Mesendoderm (in vitro differentiated cells): ENCODE measurements around the gene SMYD3.

Experiments used
- DNase-seq: peaks from one replicate; pipeline ENCODE4 v3.0.0; 2013
- H2AK5ac ChIP-seq: 2 replicates; pipeline ENCODE4 v1.6.1; 2013; ENCODE audit warnings: low read length, inconsistent platforms
- H2BK120ac ChIP-seq: 2 replicates; pipeline ENCODE4 v1.6.1; 2013; ENCODE audit warnings: low read depth, mild to moderate bottlenecking, low read length, moderate library complexity, mixed read lengths
- H2BK15ac ChIP-seq: replicated peaks from 2 replicates; pipeline ENCODE4 v1.6.1; 2013; ENCODE audit warnings: low read depth, mild to moderate bottlenecking, moderate library complexity
- H2BK5ac ChIP-seq: 2 replicates; pipeline ENCODE4 v1.6.1; 2013; ENCODE audit warnings: low read length, inconsistent platforms
- H3K18ac ChIP-seq: 2 replicates; pipeline ENCODE4 v1.6.1; 2013; ENCODE audit warnings: mild to moderate bottlenecking, low read length, mixed read lengths
- H3K23ac ChIP-seq: one replicate; pipeline ENCODE4 v1.6.1; 2013; ENCODE audit warnings: low read length
- H3K27ac ChIP-seq: 2 replicates; pipeline ENCODE4 v1.5.1; 2013; ENCODE audit warnings: low read depth, mild to moderate bottlenecking, inconsistent platforms, low read length, moderate library complexity
- H3K27me3 ChIP-seq: 2 replicates; pipeline ENCODE4 v1.6.1; 2013; ENCODE audit warnings: low read length, control low read depth, mild to moderate bottlenecking, inconsistent platforms; ENCODE audit not compliant: insufficient read depth, poor library complexity
- H3K36me3 ChIP-seq: 2 replicates; pipeline ENCODE4 v1.6.1; 2013; ENCODE audit warnings: low read length, inconsistent platforms; ENCODE audit not compliant: control insufficient read depth, insufficient read depth
- H3K4ac ChIP-seq: one replicate; pipeline ENCODE4 v1.6.1; 2013; ENCODE audit warnings: low read depth, mild to moderate bottlenecking, low read length, moderate library complexity
- H3K4me1 ChIP-seq: 2 replicates; pipeline ENCODE4 v1.6.1; 2013; ENCODE audit warnings: low read depth, low read length, inconsistent platforms; ENCODE audit not compliant: control insufficient read depth
- H3K4me2 ChIP-seq: 2 replicates; pipeline ENCODE4 v1.6.1; 2013; ENCODE audit warnings: low read length
- H3K4me3 ChIP-seq: 2 replicates; pipeline ENCODE4 v1.5.1; 2013; ENCODE audit warnings: mild to moderate bottlenecking, low read length
- H3K56ac ChIP-seq: one replicate; pipeline ENCODE4 v1.6.1; 2013; ENCODE audit warnings: low read length
- H3K79me1 ChIP-seq: 2 replicates; pipeline ENCODE4 v1.6.1; 2013; ENCODE audit warnings: low read length, inconsistent platforms
- H3K79me2 ChIP-seq: 2 replicates; pipeline ENCODE4 v1.6.1; 2013; ENCODE audit warnings: mild to moderate bottlenecking, low read length; ENCODE audit not compliant: control insufficient read depth, insufficient read depth
- H3K9ac ChIP-seq: 2 replicates; pipeline ENCODE4 v1.6.1; 2013; ENCODE audit warnings: low read length, inconsistent platforms
- H4K5ac ChIP-seq: one replicate; pipeline ENCODE4 v1.6.1; 2013; ENCODE audit warnings: low read length
- H4K8ac ChIP-seq: one replicate; pipeline ENCODE4 v1.6.1; 2013; ENCODE audit warnings: low read depth, mild to moderate bottlenecking, control low read depth, low read length, moderate library complexity
- WGBS: extraction: QIAGEN DNeasy Blood & Tissue Kit; methylation state at CpG from one replicate; pipeline ENCODE4 v1.1.7; 2013; ENCODE audit warnings: low lambda C conversion rate, missing lambda C conversion rate; ENCODE audit not compliant: insufficient coverage; ENCODE audit errors: extremely low coverage; 5-methylcytosine and 5-hydroxymethylcytosine counted together

The SMYD3 gene

GRCh38 chr1:246164764-246165163 is 342.3 kb downstream of the SMYD3 start:
- no peak overlapping the region for H4K5ac ChIP-seq
- H3K79me2 ChIP-seq, result no peaks in the 10 kb centered on the region
- H3K36me3 ChIP-seq, result no peaks in the 10 kb centered on the region
- H3K56ac ChIP-seq, result no peak overlapping the region
- no peak overlapping the region for H3K4me2 ChIP-seq
- H3K4me1 ChIP-seq, result no peaks in the 10 kb centered on the region
- no peak overlapping the region for H2BK15ac ChIP-seq
- no peak overlapping the region for H3K4me3 ChIP-seq
- no peak overlapping the region for H3K23ac ChIP-seq
- no peaks in the 10 kb centered on the region for H3K79me1 ChIP-seq
- no peak overlapping the region for H3K18ac ChIP-seq
- no peak overlapping the region for H4K8ac ChIP-seq
- H3K9ac ChIP-seq, result no peak overlapping the region
- H3K27ac ChIP-seq, result no peak overlapping the region
- no peak for DNase-seq
- H3K4ac ChIP-seq, result no peak overlapping the region
- no peaks in the 10 kb centered on the region for H3K27me3 ChIP-seq
- no CpG with 5 or more reads among the region's 9 CpGs for WGBS
- H2BK5ac ChIP-seq, result no peak overlapping the region
- no peak overlapping the region for H2BK120ac ChIP-seq
- no peak overlapping the region for H2AK5ac ChIP-seq

GRCh38 chr1:246162560-246162959 is 344.5 kb downstream of the SMYD3 start:
- Histone ChIP-seq H2BK15ac (no peak overlapping the region), H3K4me3 (no peak overlapping the region), H3K4ac (no peak overlapping the region), H2BK5ac (no peak overlapping the region), H3K79me1 (no peaks in the 10 kb centered on the region), H4K5ac (no peak overlapping the region), H3K27me3 (no peaks in the 10 kb centered on the region), H4K8ac (no peak overlapping the region), H3K79me2 (no peaks in the 10 kb centered on the region), H3K4me2 (no peak overlapping the region), H3K56ac (no peak overlapping the region), H3K27ac (no peak overlapping the region), H3K36me3 (no peaks in the 10 kb centered on the region), H2AK5ac (no peak overlapping the region), H3K18ac (no peak overlapping the region), H3K9ac (no peak overlapping the region), H3K4me1 (no peaks in the 10 kb centered on the region), H3K23ac (no peak overlapping the region), H2BK120ac (no peak overlapping the region)
- WGBS, result no CpG with 5 or more reads among the region's 1 CpG
- DNase-seq, result no peak

GRCh38 chr1:246161626-246162025 is 345.5 kb downstream of the SMYD3 start:
- H2BK120ac ChIP-seq, result no peak overlapping the region
- no peak overlapping the region for H2BK5ac ChIP-seq
- H2AK5ac ChIP-seq, result no peak overlapping the region
- H3K79me1 ChIP-seq, result no peaks in the 10 kb centered on the region
- H3K9ac ChIP-seq, result no peak overlapping the region
- no peak overlapping the region for H4K8ac ChIP-seq
- no CpG with 5 or more reads among the region's 1 CpG for WGBS
- H3K79me2 ChIP-seq, result no peaks in the 10 kb centered on the region
- H3K4me1 ChIP-seq, result no peaks in the 10 kb centered on the region
- no peak overlapping the region for H3K4ac ChIP-seq
- no peak overlapping the region for H3K4me2 ChIP-seq
- no peak overlapping the region for H3K23ac ChIP-seq
- H3K4me3 ChIP-seq, result no peak overlapping the region
- no peak overlapping the region for H3K56ac ChIP-seq
- H3K27ac ChIP-seq, result no peak overlapping the region
- no peak overlapping the region for H2BK15ac ChIP-seq
- H3K36me3 ChIP-seq, result no peaks in the 10 kb centered on the region
- H3K18ac ChIP-seq, result no peak overlapping the region
- H3K27me3 ChIP-seq, result no peaks in the 10 kb centered on the region
- H4K5ac ChIP-seq, result no peak overlapping the region
- DNase-seq, result no peak

GRCh38 chr1:246160905-246161304 is 346.2 kb downstream of the SMYD3 start:
- Histone ChIP-seq H3K79me1 (no peaks in the 10 kb centered on the region), H3K4me1 (no peaks in the 10 kb centered on the region), H2AK5ac (no peak overlapping the region), H3K79me2 (no peaks in the 10 kb centered on the region), H3K4ac (no peak overlapping the region), H3K56ac (no peak overlapping the region), H3K4me2 (no peak overlapping the region), H3K36me3 (no peaks in the 10 kb centered on the region), H3K4me3 (no peak overlapping the region), H2BK5ac (no peak overlapping the region), H4K5ac (no peak overlapping the region), H3K23ac (no peak overlapping the region), H3K9ac (no peak overlapping the region), H4K8ac (no peak overlapping the region), H3K27ac (no peak overlapping the region), H3K27me3 (no peaks in the 10 kb centered on the region), H3K18ac (no peak overlapping the region), H2BK15ac (no peak overlapping the region), H2BK120ac (no peak overlapping the region)
- no peak for DNase-seq
- WGBS, result no CpG with 5 or more reads among the region's 10 CpGs

- H2AK5ac ChIP-seq, result no peak overlapping the region
Observed at GRCh38 chr1:246160374-246160773, 346.7 kb downstream of the SMYD3 start.

More at GRCh38 chr1:246160374-246160773, 346.7 kb downstream of the SMYD3 start:
- H2BK5ac ChIP-seq, result no peak overlapping the region
- H4K5ac ChIP-seq, result no peak overlapping the region
- H4K8ac ChIP-seq, result no peak overlapping the region
- no peak overlapping the region for H3K9ac ChIP-seq
- no peak for DNase-seq
- no peaks in the 10 kb centered on the region for H3K79me2 ChIP-seq
- no peaks in the 10 kb centered on the region for H3K36me3 ChIP-seq
- H3K18ac ChIP-seq, result no peak overlapping the region
- no peak overlapping the region for H3K4ac ChIP-seq
- no peak overlapping the region for H3K4me3 ChIP-seq
- no peak overlapping the region for H2BK120ac ChIP-seq
- H3K27me3 ChIP-seq, result no peaks in the 10 kb centered on the region
- H3K56ac ChIP-seq, result no peak overlapping the region
- no peak overlapping the region for H3K23ac ChIP-seq
- no peak overlapping the region for H3K4me2 ChIP-seq
- no peaks in the 10 kb centered on the region for H3K79me1 ChIP-seq
- H3K27ac ChIP-seq, result no peak overlapping the region
- H3K4me1 ChIP-seq, result no peaks in the 10 kb centered on the region
- no CpG with 5 or more reads among the region's 4 CpGs for WGBS
- H2BK15ac ChIP-seq, result no peak overlapping the region
